Measurements from ENCODE around the gene BCL2L2. TPM values are rescaled to one million over a fixed set of nuclear protein-coding genes. Genes with fewer than 3 reads are reported as not detected.

BCL2L2 gene
- total RNA-seq, 1 donor from 2014 or later, result 32.6 TPM

DNA sequence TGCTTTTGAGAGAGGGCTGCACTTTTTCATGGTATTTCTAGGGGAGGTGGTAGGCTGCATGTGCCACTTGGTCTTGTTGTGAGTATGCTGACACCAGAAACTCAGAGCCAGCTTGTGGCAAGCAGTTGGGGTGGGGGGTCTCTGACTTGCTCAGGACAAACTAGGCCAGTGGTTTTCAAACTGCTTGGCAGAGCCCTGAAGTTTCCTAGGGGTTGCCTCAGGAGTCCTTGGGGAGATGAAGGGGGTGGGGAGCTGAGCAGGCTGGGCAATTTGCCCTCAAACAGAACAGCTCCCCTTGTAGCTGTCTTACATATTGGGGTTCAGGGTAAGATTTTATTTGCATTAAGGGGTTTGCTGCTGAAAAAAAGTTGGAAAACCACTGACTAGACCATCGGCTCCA lies 3.9 kb downstream of the BCL2L2 start:
- H3K36me3 Mint-ChIP-seq (ENCODE audit: unreplicated experiment), result no peaks in the 10 kb centered on the region
- no peak for DNase-seq
- no peak overlapping the region for H3K27ac Mint-ChIP-seq (ENCODE audit: unreplicated experiment)
- TF ChIP-seq, protein P1, sequence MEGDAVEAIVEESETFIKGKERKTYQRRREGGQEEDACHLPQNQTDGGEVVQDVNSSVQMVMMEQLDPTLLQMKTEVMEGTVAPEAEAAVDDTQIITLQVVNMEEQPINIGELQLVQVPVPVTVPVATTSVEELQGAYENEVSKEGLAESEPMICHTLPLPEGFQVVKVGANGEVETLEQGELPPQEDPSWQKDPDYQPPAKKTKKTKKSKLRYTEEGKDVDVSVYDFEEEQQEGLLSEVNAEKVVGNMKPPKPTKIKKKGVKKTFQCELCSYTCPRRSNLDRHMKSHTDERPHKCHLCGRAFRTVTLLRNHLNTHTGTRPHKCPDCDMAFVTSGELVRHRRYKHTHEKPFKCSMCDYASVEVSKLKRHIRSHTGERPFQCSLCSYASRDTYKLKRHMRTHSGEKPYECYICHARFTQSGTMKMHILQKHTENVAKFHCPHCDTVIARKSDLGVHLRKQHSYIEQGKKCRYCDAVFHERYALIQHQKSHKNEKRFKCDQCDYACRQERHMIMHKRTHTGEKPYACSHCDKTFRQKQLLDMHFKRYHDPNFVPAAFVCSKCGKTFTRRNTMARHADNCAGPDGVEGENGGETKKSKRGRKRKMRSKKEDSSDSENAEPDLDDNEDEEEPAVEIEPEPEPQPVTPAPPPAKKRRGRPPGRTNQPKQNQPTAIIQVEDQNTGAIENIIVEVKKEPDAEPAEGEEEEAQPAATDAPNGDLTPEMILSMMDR (IDR thresholded peaks at IDR 0.05; ENCODE audit: partially characterized antibody, unreplicated experiment), result no peak
- H3K4me1 Mint-ChIP-seq (ENCODE audit: low read depth, unreplicated experiment), result peaks cover 8% of the 10 kb centered on the region
- H3K4me3 Mint-ChIP-seq (ENCODE audit: unreplicated experiment), result no peak overlapping the region
- peaks cover 5% of the 10 kb centered on the region for H3K9me3 Mint-ChIP-seq (ENCODE audit: unreplicated experiment)
- peaks cover 7% of the 10 kb centered on the region for H3K27me3 Mint-ChIP-seq (ENCODE audit: unreplicated experiment)

DNA sequence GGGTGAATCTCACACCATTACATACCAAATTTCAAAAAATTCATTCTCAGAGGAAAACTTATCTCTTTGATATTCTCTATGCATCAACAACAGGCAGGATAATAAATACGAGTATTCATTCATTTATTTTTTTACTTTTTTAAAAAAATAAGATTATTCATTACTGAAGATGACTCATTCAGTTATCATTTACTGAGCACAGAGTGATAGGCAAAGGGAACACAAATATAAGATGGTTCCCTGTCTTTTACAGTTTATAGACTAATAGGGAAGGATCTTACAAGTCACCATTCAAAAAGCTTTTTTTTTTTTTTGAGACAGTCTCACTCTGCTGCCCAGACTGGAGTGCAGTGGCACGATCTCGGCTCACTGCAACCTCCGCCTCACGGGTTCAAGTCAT lies 9.7 kb downstream of the BCL2L2 start:
- TF ChIP-seq, protein P1 (IDR thresholded peaks at IDR 0.05; ENCODE audit: partially characterized antibody, unreplicated experiment), result no peak
- peaks cover 8% of the 10 kb centered on the region for H3K9me3 Mint-ChIP-seq (ENCODE audit: unreplicated experiment)
- H3K4me1 Mint-ChIP-seq (ENCODE audit: low read depth, unreplicated experiment), result peaks cover 11% of the 10 kb centered on the region
- no peak overlapping the region for H3K27ac Mint-ChIP-seq (ENCODE audit: unreplicated experiment)
- H3K4me3 Mint-ChIP-seq (ENCODE audit: unreplicated experiment), result no peak overlapping the region
- peaks cover 10% of the 10 kb centered on the region for H3K27me3 Mint-ChIP-seq (ENCODE audit: unreplicated experiment)
- DNase-seq, result no peak
- H3K36me3 Mint-ChIP-seq (ENCODE audit: unreplicated experiment), result no peaks in the 10 kb centered on the region

DNA sequence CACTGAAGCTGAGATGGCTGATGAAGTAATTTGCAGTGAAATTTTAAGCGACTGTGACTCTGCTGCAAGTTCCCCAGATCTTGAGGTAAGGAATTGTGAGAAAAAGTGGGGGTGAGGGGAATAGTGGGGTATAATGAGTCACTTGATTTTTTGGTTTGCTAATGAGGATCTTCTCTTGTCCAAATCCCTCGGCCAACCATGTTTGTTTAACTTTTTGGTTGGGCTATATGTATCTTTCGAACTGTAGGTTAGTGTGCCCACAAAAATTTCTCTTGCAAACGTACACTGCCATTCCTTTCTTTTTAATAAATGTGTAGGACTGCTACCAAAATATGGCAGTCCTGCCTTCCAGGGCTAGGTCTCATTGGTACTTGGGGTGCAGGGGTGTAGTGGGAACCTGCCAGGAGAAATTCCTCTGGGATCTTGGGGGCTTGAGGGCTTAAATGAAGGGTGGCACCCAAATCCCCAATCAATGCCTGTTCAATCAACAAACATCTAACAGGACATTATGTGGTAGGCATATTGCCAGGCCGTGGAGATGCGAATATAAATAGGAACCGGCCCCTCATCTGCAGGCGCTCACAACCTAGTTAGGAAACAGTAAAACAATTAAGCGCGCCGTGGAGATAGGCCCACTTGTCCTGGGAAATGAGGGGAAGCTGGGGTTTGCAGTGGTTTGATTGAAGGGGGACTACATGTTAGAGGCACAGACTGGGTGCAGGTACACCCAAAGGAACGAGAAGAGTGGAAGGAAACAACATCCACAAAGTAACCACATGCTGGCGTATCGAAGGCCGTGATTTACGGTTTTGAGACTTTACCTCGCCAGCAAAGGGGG lies 13.3 kb downstream of the BCL2L2 start:
- Mint-ChIP-seq H3K27ac (ENCODE audit: unreplicated experiment) (peak overlapping the region; percentile 89), H3K27me3 (ENCODE audit: unreplicated experiment) (peaks cover 14% of the 10 kb centered on the region), H3K36me3 (ENCODE audit: unreplicated experiment) (no peaks in the 10 kb centered on the region), H3K9me3 (ENCODE audit: unreplicated experiment) (peaks cover 13% of the 10 kb centered on the region), H3K4me1 (ENCODE audit: low read depth, unreplicated experiment) (peaks cover 20% of the 10 kb centered on the region), H3K4me3 (ENCODE audit: unreplicated experiment) (peak overlapping the region; percentile 81)
- TF ChIP-seq, protein P1 (IDR thresholded peaks at IDR 0.05; ENCODE audit: partially characterized antibody, unreplicated experiment), result no peak
- DNase-seq, result no peak

DNA sequence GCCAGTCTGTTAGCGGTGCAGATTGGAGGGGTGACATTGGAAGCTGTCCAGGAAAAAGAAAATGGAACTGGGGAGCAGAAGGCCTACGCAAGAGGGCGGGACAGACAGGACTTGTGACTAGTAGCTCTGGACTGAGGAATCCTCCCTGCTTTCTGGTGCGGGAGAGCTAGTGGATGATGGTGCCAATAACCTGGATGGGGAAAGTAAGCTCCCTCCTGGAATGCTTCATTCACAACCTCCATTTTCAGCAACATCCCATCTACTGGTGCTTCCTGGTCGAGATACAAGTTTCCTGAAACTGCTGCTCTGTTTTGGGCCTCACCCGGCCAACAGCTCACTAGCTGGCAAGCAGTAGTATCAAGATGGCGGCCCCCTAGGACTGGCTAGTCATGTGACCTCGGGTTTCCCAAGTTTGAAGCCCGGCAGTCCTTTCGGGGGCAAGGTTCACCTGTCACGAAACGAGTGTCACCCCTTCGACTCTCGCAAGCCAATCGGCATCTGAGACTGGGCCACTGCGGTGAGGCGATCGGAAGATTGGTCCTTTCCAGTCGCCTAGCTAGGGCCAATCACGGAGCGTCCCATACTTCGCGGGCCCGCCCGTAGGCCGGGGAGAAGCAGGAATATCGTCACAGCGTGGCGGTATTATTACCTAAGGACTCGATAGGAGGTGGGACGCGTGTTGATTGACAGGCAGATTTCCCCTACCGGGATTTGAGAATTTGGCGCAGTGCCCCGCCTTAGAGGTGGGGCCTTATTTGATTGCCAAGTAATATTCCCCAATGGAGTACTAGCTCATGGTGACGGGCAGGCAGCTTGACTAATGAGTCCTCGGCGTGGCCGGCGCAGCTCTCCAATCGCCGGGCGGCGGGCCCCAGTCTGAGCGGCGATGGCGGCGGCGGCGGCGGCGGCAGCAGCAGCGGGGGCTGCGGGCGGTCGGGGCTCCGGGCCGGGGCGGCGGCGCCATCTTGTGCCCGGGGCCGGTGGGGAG lies 14.2 kb downstream of the BCL2L2 start, which contains the start of gene PABPN1:
Gene PABPN1, plus strand, starts transcription at position 874 of the 988 bp plus-strand sequence. Its CDS starts 13 bp downstream, at position 887.
- Mint-ChIP-seq H3K4me3 (ENCODE audit: unreplicated experiment) (peak within 1 kb of the TSS; percentile 94), H3K27ac (ENCODE audit: unreplicated experiment) (peak within 1 kb of the TSS; percentile 98), H3K27me3 (ENCODE audit: unreplicated experiment) (peaks cover 14% of the 10 kb centered on the region), H3K9me3 (ENCODE audit: unreplicated experiment) (peaks cover 14% of the 10 kb centered on the region), H3K4me1 (ENCODE audit: low read depth, unreplicated experiment) (peaks cover 20% of the 10 kb centered on the region), H3K36me3 (ENCODE audit: unreplicated experiment) (no peaks in the 10 kb centered on the region)
- TF ChIP-seq, protein P1 (IDR thresholded peaks at IDR 0.05; ENCODE audit: partially characterized antibody, unreplicated experiment), result no peak
- DNase-seq, result peak; percentile 94
